ENCODE results near the gene DOCK2.
"Not testable (repeated sequence)": the region's sequence is repeated elsewhere in the genome, so short reads cannot be mapped to it uniquely, and the experiment has no call there.

Gene DOCK2

DNA sequence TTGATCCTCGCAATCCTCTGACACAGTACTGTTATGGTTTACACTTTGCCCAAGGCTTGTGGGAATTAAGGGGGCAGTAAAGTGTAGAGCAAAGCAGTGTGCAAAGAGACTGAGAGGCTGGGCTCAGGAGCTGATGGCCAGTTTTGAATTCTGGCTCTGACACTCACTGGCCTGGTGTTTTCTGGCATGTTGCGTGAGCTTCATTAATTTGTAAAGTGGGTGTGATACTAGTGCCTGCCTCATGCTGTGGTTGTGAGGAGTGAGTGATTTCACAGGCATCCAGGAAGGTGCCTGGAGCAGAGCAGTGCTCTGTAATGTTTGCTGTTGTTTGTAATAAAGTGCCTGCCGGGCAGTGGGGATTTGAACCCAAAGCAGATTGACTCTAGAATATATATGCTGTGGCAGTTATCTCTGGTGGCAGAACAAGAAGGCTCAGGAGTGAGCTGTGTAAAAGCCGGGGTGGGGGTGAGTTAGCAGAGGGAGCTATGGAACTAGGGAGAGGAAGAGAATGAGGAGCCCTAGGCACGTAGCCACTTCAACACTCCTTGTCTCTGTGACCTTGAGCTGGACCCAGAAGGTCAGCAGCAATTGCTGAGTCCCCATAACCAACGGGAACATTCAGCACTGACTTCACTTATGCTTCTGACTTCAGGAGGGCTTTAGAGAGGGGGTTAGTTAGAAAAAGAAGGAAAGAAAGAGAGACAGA lies 108.5 kb downstream of the DOCK2 start:
- no peak overlapping the region for H3K4me3 ChIP-seq (ENCODE audit: low read length)
- peak; percentile 87 for DNase-seq (ENCODE audit: low read depth)
- TF ChIP-seq, protein P1, sequence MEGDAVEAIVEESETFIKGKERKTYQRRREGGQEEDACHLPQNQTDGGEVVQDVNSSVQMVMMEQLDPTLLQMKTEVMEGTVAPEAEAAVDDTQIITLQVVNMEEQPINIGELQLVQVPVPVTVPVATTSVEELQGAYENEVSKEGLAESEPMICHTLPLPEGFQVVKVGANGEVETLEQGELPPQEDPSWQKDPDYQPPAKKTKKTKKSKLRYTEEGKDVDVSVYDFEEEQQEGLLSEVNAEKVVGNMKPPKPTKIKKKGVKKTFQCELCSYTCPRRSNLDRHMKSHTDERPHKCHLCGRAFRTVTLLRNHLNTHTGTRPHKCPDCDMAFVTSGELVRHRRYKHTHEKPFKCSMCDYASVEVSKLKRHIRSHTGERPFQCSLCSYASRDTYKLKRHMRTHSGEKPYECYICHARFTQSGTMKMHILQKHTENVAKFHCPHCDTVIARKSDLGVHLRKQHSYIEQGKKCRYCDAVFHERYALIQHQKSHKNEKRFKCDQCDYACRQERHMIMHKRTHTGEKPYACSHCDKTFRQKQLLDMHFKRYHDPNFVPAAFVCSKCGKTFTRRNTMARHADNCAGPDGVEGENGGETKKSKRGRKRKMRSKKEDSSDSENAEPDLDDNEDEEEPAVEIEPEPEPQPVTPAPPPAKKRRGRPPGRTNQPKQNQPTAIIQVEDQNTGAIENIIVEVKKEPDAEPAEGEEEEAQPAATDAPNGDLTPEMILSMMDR (conservative IDR thresholded peaks at IDR 0.05; ENCODE audit: low read length) = no peak

DNA sequence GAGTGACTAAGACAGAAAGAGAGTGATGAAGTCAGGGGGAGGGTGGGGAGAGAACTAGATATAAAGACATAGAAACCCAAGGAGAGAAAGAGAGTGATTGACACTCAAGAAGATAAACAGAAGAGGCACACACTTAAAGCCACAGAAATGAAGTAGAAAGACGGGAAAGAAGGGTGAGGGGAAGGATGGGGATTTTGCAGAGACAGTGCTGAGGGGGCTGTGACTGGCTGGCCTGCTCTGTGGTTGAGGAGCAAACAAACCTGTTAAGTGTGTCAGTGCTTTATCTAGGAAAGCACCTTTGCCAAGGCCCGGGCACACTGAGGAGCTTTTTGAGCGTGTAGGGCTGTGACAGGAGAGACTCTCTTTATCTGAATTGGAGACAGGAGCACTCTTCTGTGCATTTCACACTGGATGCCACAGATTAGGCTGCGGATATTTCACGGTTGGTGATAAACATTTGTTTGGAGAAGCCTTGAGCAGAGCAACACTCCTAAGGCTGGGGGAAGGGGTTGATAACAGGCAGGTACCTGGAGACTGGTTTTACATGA lies 109.1 kb downstream of the DOCK2 start:
- TF ChIP-seq, protein P1 (conservative IDR thresholded peaks at IDR 0.05; ENCODE audit: low read length) = no peak
- no peak overlapping the region for H3K4me3 ChIP-seq (ENCODE audit: low read length)
- DNase-seq (ENCODE audit: low read depth) = no peak

DNA sequence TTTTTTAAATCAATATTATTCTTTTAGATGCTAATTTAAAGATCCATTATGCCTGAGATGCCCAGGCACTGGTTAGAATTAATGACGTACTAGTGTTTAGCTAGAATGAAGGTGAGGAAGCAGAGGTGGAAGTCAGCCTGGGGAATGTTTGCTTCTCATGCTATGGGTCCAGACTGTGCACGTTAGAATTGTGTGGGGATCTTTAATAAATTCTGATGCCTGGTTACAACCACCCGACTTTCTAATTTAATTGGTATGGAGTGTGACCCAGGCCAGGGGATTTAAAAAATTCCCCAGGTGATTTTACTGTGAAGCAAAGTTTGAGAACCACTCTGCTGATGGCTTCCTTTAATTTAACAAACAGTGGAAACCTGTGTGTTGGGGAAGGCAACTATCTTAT lies 111.1 kb downstream of the DOCK2 start:
- DNase-seq (ENCODE audit: low read depth) = no peak
- TF ChIP-seq, protein P1 (conservative IDR thresholded peaks at IDR 0.05; ENCODE audit: low read length) = no peak

DNA sequence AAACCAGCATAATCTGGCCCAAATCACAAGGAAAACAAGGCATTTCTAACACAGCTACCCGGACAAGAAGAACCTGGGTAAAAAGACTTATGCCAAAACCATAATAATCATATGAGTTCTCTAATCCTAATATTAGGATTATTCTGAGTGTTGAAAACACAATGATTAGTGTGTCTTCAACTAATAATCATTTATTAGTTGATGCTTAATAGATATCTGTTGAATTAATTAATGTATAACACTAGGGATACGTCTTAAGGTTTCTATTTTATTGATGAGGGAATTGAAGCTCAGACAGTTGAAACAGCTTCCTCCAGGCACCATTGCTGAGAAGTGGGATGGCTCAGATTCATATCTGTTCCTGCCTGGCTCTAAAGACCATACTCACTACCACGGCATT lies 112.2 kb downstream of the DOCK2 start:
- no peak for DNase-seq (ENCODE audit: low read depth)
- TF ChIP-seq, protein P1 (conservative IDR thresholded peaks at IDR 0.05; ENCODE audit: low read length) = no peak
- H3K4me3 ChIP-seq (ENCODE audit: low read length) = no peak overlapping the region

More for the DNA sequence above, 111.1 kb downstream of the DOCK2 start:
- H3K4me3 ChIP-seq (ENCODE audit: low read length) = no peak overlapping the region

DNA sequence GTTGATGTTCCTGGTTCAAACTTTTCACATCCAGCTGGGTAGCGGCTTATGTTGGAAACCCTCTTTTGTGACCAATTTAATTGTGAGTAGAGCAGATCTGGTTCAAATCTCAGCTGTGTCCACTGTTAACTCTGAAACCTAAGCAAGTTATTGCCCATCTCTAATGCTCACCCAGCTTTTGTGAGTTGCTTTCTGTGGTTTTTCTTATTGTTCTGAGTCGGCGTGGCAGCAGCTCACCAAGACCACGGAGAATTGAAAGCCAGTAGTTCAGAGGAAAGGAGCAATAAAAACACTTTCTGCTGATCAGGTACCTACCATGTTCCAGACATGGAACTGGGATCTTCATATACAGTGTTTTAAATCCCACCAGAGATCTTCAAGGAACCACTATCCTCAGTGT lies 114.4 kb downstream of the DOCK2 start:
- TF ChIP-seq, protein P1 (conservative IDR thresholded peaks at IDR 0.05; ENCODE audit: low read length) = no peak
- no peak overlapping the region for H3K4me3 ChIP-seq (ENCODE audit: low read length)
- no peak for DNase-seq (ENCODE audit: low read depth)

DNA sequence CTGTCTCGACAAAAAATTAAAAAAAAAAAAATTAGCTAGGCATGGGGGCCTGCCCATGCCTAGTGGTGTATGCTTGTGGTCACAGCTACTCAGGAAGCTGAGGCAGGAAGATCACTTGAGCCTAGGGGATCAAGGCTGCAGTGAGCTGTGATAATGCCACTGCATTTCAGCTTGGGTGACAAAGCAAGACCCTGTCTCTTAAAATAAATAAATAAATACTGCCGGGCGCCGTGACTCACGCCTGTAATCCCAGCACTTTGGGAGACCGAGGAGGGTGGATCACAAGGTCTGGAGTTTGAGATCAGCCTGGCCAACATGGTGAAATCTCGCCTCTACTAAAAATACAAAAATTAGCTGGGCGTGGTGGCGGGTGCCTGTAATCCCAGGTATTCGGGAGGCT lies 115.5 kb downstream of the DOCK2 start:
- not testable (repeated sequence) for H3K4me3 ChIP-seq (ENCODE audit: low read length); DNase-seq (ENCODE audit: low read depth)

DNA sequence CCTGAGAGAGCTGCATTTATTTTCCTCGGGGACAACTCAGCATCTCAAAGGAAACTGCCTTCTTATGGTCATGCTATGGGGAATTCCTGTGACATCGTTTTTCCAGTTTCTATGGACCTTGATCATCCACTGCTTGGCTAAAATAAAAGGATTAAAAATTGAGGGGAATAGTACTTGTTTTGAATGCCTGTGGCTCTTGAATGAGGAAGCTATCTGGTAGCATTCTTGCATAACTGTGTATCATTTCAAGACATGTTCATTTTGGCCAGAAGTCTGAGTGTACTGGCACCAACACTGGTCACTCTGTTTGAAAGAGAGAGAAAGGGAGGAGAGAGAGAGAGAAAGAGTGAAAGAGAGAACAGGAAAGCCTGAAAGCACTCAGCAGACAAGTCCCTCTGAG lies 116.7 kb downstream of the DOCK2 start:
- TF ChIP-seq, protein P1 (conservative IDR thresholded peaks at IDR 0.05; ENCODE audit: low read length) = no peak
- peak; percentile 93 for DNase-seq (ENCODE audit: low read depth)
- H3K4me3 ChIP-seq (ENCODE audit: low read length) = no peak overlapping the region

Measured in AG10803 (cell line).